Endometrium (tissue), 2 donors: ENCODE results near the gene LRRFIP1.

ENCODE experiments used
- FAIRE-seq: peaks from 2 replicates; lab custom pipeline; 2012; peaks lifted over from hg19 to GRCh38; lab: Jason Lieb, UNC
- donor health status: control.
- donor health status: control.

LRRFIP1 gene

GRCh38 chr2:237639052-237639835 lies 11.9 kb downstream of the LRRFIP1 start:
- no peak for FAIRE-seq

- FAIRE-seq: no peak
Measured at GRCh38 chr2:237639836-237640220, 12.4 kb downstream of the LRRFIP1 start.

GRCh38 chr2:237640493-237640998 lies 13.2 kb downstream of the LRRFIP1 start:
- no peak for FAIRE-seq

- FAIRE-seq: no peak
Measured at GRCh38 chr2:237642038-237642734, 14.8 kb downstream of the LRRFIP1 start.

GRCh38 chr2:237643066-237643465 lies 15.7 kb downstream of the LRRFIP1 start:
- FAIRE-seq: no peak

DNA sequence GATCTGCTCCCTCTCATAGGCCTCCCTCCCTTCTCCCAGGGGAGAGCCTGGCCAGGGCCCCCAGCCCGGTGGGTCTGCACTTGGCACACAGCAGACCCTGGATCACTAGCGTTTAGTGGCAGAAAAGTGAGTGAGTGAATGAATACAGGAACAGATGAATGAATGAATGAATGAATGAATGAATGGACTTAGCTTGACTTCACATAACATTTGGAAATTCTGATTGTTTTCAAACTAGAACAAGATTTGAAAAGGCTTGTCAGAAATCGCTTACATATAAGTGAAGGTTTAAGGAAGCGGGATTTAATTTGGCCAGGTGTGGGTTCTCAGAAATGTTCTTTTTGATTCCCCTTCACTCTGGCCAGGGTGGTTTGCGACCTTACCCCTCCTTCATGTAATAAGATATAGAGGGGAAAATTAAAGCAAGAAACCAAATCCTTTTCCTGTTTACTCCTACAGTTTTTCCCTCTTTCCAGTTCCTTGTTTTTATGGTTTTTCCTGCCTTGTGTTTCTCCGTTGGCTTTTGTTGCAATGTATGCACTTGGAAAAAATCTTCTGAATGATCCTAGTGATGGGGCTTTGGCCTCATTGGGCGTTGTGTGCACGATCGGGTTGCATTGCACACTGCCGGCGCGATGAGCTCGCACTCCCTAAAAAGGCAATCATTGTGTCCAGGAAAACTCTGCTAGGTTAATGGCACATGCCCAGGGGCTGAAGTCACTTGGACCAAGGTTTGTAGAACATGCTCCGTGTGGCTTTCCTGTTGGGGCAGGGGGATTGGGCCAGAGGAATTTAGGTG lies 16.4 kb downstream of the LRRFIP1 start:
- no peak for FAIRE-seq

GRCh38 chr2:237644381-237644703 lies 17.0 kb downstream of the LRRFIP1 start:
- no peak for FAIRE-seq

- no peak for FAIRE-seq
Measured at GRCh38 chr2:237645261-237645660, 17.9 kb downstream of the LRRFIP1 start.

DNA sequence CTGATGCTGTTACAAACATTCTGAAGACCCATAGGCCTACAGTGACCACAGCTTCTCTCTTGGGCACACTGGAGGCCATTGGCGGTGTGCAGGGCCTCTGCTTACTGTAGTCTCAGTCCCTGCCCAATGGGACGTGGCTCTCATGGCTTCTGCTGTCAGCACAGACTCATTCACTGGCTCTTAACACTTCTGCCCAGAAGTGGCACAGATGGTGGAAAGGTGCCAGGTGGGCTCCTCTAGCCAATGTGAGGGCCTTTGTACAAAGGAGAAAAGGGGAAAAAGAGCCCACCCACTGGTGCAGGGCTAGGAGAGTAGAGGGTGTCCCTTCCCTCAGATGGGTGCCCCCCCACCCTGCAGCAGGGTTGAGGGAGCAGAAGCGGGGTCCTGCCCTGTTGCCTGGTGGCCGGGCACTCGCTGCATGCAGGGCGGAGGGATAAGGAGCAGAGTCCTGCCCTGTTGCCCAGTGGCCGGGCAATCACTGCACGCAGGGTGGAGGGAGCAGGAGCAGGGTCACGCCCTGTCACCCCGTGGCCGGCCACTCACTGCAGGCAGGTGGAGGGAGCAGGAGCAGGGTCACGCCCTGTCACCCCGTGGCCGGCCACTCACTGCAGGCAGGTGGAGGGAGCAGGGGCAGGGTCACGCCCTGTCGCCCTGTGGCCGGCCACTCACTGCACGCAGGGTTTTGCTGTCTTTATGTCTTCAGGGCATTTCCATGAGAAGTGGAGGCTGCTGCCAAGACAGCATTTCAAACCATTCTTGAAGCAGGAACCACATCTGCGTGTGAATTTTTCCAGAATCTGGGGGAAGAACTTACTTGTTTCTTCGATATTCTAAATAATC lies 20.0 kb downstream of the LRRFIP1 start:
- no peak for FAIRE-seq

GRCh38 chr2:237648016-237648381 lies 20.6 kb downstream of the LRRFIP1 start:
- no peak for FAIRE-seq

GRCh38 chr2:237649541-237650454 lies 22.4 kb downstream of the LRRFIP1 start:
- FAIRE-seq: no peak

DNA sequence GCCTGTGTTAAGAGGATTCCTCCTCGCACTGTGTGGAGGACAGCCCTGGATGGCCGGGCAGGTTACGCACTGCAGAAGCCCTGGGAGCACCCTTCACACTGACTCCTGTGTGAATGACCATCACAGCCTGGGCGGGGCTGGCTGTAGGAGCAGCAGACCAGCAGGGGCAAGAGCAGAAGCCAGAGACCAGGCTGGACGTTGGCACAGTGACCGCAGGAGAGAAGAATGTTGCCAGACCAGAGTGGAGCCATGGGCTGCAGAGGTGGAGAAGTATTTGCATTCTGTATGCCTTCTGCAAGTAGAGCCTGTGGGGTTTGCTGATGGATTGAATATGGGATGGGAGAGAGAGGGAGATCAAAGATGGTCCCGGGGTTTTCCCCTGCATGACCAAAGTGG lies 23.1 kb downstream of the LRRFIP1 start:
- no peak for FAIRE-seq

- FAIRE-seq: no peak
Measured at GRCh38 chr2:237651761-237652160, 24.4 kb downstream of the LRRFIP1 start.

DNA sequence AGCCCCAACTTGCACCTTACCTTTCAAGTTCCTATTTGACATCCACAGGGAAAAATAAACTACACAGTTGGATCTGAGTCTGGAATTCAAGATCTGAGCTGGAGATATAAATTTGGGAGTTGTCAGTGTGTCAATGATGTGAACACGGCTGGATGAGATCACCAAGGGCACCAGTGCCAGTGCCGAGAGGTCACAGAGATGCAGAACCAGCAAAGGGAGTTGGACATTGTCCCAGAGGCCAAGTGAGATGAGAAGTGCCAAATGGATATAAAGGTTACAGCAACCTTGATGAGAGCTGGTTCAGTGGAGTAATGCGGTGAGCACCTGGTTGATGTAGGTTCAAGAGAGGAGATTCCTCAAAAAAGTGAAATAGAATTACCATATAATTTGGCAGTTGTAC lies 24.8 kb downstream of the LRRFIP1 start:
- FAIRE-seq: no peak

- FAIRE-seq: no peak
Measured at GRCh38 chr2:237652854-237653253, 25.5 kb downstream of the LRRFIP1 start.

- FAIRE-seq: no peak
Measured at GRCh38 chr2:237653776-237654558, 26.6 kb downstream of the LRRFIP1 start.

GRCh38 chr2:237657063-237657462 lies 29.7 kb downstream of the LRRFIP1 start:
- FAIRE-seq: no peak

- no peak for FAIRE-seq
Measured at GRCh38 chr2:237660381-237660900, 33.1 kb downstream of the LRRFIP1 start.

GRCh38 chr2:237661270-237661669 lies 33.9 kb downstream of the LRRFIP1 start:
- no peak for FAIRE-seq

DNA sequence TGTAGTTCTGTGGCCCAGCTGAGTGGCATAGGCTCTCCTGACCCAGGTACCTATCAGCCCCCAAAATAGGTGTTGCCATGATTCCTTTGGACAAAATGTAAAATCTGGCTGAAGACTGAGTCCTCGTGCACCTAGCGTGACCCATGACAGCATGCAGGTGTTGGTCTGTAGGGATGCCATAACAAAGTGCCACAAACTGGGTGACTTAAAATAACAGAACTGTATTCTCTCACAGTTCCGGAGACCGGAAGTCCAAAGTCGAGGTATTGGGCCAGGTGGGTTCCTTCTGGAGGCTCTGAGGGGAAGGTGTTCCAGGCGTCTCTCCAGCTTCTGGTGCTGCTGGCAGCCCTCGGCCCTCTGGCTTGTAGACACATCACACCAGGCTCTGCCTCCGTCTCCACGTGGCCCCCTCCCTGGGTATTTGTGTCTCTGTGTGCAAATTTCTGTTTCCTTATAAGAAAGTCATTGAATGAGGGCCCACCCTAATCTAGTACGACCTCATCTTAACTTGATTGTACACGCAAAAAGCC lies 34.5 kb downstream of the LRRFIP1 start:
- FAIRE-seq: no peak
